Measurements from ENCODE around the gene GABARAP.
A peak's percentile ranks its signal among the peaks of the same experiment; 100 is the strongest.

The GABARAP gene

DNA sequence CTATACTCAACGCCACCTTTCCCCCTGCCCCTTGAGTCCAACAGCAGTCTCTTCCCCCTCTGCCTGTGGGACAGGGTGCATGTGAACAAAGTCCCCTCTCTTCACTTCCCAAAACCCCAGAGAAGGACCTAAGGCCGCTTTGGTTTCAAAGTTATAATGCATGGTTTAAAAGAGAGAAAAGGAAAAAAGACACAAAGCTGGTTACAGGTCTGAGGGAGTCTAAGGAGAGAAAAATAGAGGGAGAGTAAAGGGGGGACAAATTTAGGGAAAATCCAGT is 1.1 kb upstream of the GABARAP start:
- Histone ChIP-seq H3K4me2 (ENCODE audit: low read length) (peak overlapping the region; percentile 97), H3K27me3 (ENCODE audit: control insufficient read depth, low read length) (no peaks in the 10 kb centered on the region), H3F3A (ENCODE audit: control insufficient read depth, insufficient read depth) (peaks cover 42% of the 10 kb centered on the region), H3K27ac (ENCODE audit: low read depth, low read length) (0 out of 2 replicates have a peak overlapping the region, but pooled peaks have one; percentile 21), H3K79me2 (ENCODE audit: control insufficient read depth, low read length) (peaks cover 59% of the 10 kb centered on the region), H3K9me3 (ENCODE audit: control insufficient read depth, insufficient read depth, low read length) (no peaks in the 10 kb centered on the region), H3K4me1 (ENCODE audit: control insufficient read depth, low read length) (peaks cover 28% of the 10 kb centered on the region), H3K4me3 (ENCODE audit: low read length) (peak overlapping the region; percentile 100), H3K36me3 (ENCODE audit: control insufficient read depth, low read length) (peaks cover 58% of the 10 kb centered on the region), H4K20me1 (ENCODE audit: control insufficient read depth, insufficient read depth, low read depth, low read length) (no peaks in the 10 kb centered on the region), H3K9me2 (replicated peaks; ENCODE audit: control insufficient read depth, low read length) (no peaks in the 10 kb centered on the region)
- TF ChIP-seq EZH2phosphoT487 (IDR thresholded peaks at IDR 0.05; ENCODE audit: borderline replicate concordance, low read length) = no peak
- no peak for TF ChIP-seq CTCF (IDR thresholded peaks at IDR 0.05; ENCODE audit: low read depth, low read length, poor library complexity, severe bottlenecking)

DNA sequence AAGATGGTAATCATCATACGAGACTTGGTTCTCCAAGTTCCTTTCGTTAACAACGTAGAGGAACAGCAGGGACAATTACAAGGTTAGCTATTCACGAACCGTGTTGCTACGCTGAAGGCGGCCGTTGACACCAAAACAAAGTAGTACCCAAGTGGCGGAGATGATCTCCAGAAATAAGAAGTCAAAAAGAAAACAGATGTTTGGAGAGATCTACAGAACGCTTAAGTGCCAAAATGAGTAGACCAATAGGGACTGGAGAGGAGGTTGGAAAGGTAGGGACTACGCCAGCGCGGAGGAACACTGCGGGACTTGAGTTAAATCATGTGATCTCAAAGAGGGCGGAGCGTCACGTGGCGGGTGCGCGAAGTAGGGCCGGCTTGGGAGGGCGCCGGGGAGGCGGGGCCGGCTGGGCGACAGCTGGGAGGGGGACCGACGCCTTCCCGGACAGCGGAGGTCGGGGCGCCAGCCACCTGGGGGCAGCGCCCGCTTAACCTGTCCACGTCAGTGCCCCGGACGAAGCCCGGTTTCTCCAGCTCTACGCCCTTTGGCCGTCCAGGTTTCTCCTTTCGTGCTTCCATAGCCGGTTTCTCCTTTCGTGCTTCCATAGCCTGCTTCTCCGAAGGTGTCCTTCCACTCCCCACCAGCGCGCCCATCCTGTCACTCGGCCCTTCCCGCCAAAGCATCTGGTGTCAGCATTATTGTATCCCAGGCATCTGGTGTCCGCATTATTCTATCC is 636 bp upstream of the GABARAP start:
- Histone ChIP-seq H4K20me1 (ENCODE audit: control insufficient read depth, insufficient read depth, low read depth, low read length) (no peaks in the 10 kb centered on the region), H3K4me2 (ENCODE audit: low read length) (peak overlapping the region; percentile 97), H3K79me2 (ENCODE audit: control insufficient read depth, low read length) (peaks cover 55% of the 10 kb centered on the region), H3K27ac (ENCODE audit: low read depth, low read length) (peak overlapping the region; percentile 78), H3K4me3 (ENCODE audit: low read length) (peak overlapping the region; percentile 100), H3K9me2 (replicated peaks; ENCODE audit: control insufficient read depth, low read length) (no peaks in the 10 kb centered on the region), H3K36me3 (ENCODE audit: control insufficient read depth, low read length) (peaks cover 58% of the 10 kb centered on the region), H3F3A (ENCODE audit: control insufficient read depth, insufficient read depth) (peaks cover 42% of the 10 kb centered on the region), H3K4me1 (ENCODE audit: control insufficient read depth, low read length) (peaks cover 28% of the 10 kb centered on the region), H3K27me3 (ENCODE audit: control insufficient read depth, low read length) (no peaks in the 10 kb centered on the region), H3K9me3 (ENCODE audit: control insufficient read depth, insufficient read depth, low read length) (no peaks in the 10 kb centered on the region)
- no peak for TF ChIP-seq EZH2phosphoT487 (IDR thresholded peaks at IDR 0.05; ENCODE audit: borderline replicate concordance, low read length)
- TF ChIP-seq CTCF (IDR thresholded peaks at IDR 0.05; ENCODE audit: low read depth, low read length, poor library complexity, severe bottlenecking) = no peak

GRCh38 chr17:7241090-7241733 is 1.0 kb downstream of the GABARAP start:
- no peaks in the 10 kb centered on the region for H3K27me3 ChIP-seq (ENCODE audit: control insufficient read depth, low read length)
- H3K36me3 ChIP-seq (ENCODE audit: control insufficient read depth, low read length) = peaks cover 61% of the 10 kb centered on the region
- H3K79me2 ChIP-seq (ENCODE audit: control insufficient read depth, low read length) = peaks cover 55% of the 10 kb centered on the region
- H3K9me2 ChIP-seq (replicated peaks; ENCODE audit: control insufficient read depth, low read length) = no peaks in the 10 kb centered on the region
- TF ChIP-seq CTCF (IDR thresholded peaks at IDR 0.05; ENCODE audit: low read depth, low read length, poor library complexity, severe bottlenecking) (no peak), EZH2phosphoT487 (IDR thresholded peaks at IDR 0.05; ENCODE audit: borderline replicate concordance, low read length) (no peak)
- H3K4me1 ChIP-seq (ENCODE audit: control insufficient read depth, low read length) = peaks cover 42% of the 10 kb centered on the region
- peaks cover 8% of the 10 kb centered on the region; the same call in 1 of the 2 replicates for H4K20me1 ChIP-seq (ENCODE audit: control insufficient read depth, insufficient read depth, low read depth, low read length)
- H3K9me3 ChIP-seq (ENCODE audit: control insufficient read depth, insufficient read depth, low read length) = no peaks in the 10 kb centered on the region
- H3K4me2 ChIP-seq (ENCODE audit: low read length) = peak overlapping the region; percentile 97
- H3F3A ChIP-seq (ENCODE audit: control insufficient read depth, insufficient read depth) = peaks cover 49% of the 10 kb centered on the region
- peak overlapping the region; percentile 100 for H3K4me3 ChIP-seq (ENCODE audit: low read length)
- H3K27ac ChIP-seq (ENCODE audit: low read depth, low read length) = peak overlapping the region; percentile 78

All from DOHH2 (cell line).